ENCODE measurements around the gene C16orf74. TPM values are rescaled to one million over a fixed set of nuclear protein-coding genes. Genes with fewer than 3 reads are reported as not detected.
A peak's percentile ranks its signal among the peaks of the same experiment; 100 is the strongest.

The C16orf74 gene
- total RNA-seq, 1 donor from 2014 or later = 3.1 TPM

DNA sequence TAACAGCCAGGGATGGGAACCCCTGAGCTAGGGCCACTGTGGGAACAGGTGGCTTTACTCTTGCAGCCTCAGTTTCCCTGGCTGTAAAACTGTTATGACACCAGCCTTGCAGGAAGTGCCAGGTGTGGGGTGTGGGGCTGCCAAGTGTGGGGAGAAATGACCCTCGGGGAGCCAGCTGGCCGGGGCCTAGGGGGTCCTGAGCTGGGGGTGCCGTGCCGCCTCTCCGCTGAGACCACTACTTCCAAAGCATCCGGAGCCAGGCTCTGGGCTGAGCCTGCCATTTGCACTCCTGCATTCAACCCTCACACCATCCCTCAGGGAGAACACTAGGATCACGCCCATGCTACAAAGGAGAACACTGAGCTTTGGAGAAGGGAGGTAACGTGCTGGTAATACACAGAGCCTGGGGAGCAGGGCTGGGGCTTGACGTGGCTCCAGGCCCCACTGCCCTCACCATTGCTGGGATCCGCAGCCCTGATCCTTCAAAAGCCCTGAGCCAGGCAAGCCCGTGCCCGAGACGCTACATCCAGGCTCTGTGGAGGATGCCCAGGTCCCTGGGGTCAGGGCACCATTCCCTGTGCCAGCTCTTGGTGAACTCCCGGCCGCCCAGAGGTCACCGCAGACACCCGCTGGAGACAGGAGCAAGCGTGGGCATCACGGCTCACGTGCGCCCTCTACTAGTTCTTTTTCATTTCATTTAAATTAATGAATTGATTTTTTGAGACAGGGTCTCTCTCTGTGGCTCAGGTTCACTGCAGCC is 33.3 kb downstream of the C16orf74 start:
- peaks cover 24% of the 10 kb centered on the region for H3K4me1 Mint-ChIP-seq (ENCODE audit: unreplicated experiment)
- H3K4me3 Mint-ChIP-seq = no peak overlapping the region
- TF ChIP-seq CTCF (conservative IDR thresholded peaks at IDR 0.05) = peak; percentile 90
- peak; percentile 80 for DNase-seq (ENCODE audit: extremely low spot score, unreplicated experiment)
- peaks cover 19% of the 10 kb centered on the region for H3K27me3 Mint-ChIP-seq
- no peaks in the 10 kb centered on the region for H3K36me3 Mint-ChIP-seq
- H3K9me3 Mint-ChIP-seq = no peaks in the 10 kb centered on the region
- H3K27ac Mint-ChIP-seq = no peak overlapping the region

- no peak for DNase-seq (ENCODE audit: extremely low spot score, unreplicated experiment)
- no peaks in the 10 kb centered on the region for H3K36me3 Mint-ChIP-seq
- TF ChIP-seq CTCF (conservative IDR thresholded peaks at IDR 0.05) = no peak
- no peak overlapping the region for H3K27ac Mint-ChIP-seq
- H3K9me3 Mint-ChIP-seq = no peaks in the 10 kb centered on the region
- H3K4me3 Mint-ChIP-seq = no peak overlapping the region
- peaks cover 24% of the 10 kb centered on the region for H3K4me1 Mint-ChIP-seq (ENCODE audit: unreplicated experiment)
- H3K27me3 Mint-ChIP-seq = peaks cover 22% of the 10 kb centered on the region
Measured at GRCh38 chr16:85716680-85717038, 34.2 kb downstream of the C16orf74 start.

GRCh38 chr16:85716022-85716679 is 34.7 kb downstream of the C16orf74 start:
- peaks cover 24% of the 10 kb centered on the region for H3K4me1 Mint-ChIP-seq (ENCODE audit: unreplicated experiment)

DNA sequence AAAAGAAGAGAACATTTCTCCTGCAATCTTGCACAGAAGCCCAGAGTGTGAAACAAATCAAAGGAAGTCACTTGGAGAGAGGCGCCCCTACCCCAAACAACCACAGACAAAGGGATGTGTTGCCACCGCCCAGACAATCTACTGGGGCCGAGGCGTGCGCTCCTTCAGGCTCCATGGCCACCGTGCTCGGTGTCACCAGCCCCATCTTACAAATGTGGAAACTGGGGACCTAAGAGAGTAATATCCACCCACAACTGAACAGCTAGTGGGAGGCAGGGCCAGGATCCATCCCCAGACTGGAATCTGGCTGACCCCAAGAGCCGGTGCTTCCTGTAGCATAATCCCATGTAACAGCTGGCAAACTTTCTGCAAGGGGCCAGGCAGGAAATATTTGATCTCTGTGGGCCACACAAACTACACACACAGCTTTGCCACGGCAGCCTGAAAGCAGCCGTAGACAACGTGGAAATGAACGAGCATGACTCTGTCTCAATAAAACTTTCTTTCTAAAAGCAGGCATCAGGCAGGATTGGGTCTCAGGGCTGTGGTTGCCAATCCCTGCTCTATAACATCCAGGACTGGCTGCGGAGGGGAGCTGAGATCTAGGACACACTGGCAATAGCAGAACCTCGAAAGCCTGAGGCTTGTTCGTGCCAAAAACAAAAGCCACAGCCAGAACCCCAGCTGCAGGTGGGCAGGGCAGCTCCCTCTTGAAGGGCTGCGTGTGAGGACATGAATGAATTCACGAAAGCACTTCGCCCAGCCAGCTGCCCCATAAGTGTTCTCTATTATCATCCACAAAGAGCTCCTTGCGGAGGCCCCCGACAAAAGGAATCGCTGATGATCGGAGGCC is 35.5 kb downstream of the C16orf74 start:
- Mint-ChIP-seq H3K4me3 (peak overlapping the region; percentile 10), H3K27ac (no peak overlapping the region), H3K36me3 (no peaks in the 10 kb centered on the region), H3K9me3 (no peaks in the 10 kb centered on the region), H3K4me1 (ENCODE audit: unreplicated experiment) (peaks cover 30% of the 10 kb centered on the region), H3K27me3 (peaks cover 29% of the 10 kb centered on the region)
- no peak for DNase-seq (ENCODE audit: extremely low spot score, unreplicated experiment)
- no peak for TF ChIP-seq CTCF (conservative IDR thresholded peaks at IDR 0.05)

More at GRCh38 chr16:85716022-85716679, 34.7 kb downstream of the C16orf74 start:
- no peaks in the 10 kb centered on the region for H3K36me3 Mint-ChIP-seq
- H3K9me3 Mint-ChIP-seq = no peaks in the 10 kb centered on the region
- H3K27ac Mint-ChIP-seq = no peak overlapping the region
- peaks cover 22% of the 10 kb centered on the region for H3K27me3 Mint-ChIP-seq
- H3K4me3 Mint-ChIP-seq = no peak overlapping the region
- TF ChIP-seq CTCF (conservative IDR thresholded peaks at IDR 0.05) = no peak
- DNase-seq (ENCODE audit: extremely low spot score, unreplicated experiment) = no peak

DNA sequence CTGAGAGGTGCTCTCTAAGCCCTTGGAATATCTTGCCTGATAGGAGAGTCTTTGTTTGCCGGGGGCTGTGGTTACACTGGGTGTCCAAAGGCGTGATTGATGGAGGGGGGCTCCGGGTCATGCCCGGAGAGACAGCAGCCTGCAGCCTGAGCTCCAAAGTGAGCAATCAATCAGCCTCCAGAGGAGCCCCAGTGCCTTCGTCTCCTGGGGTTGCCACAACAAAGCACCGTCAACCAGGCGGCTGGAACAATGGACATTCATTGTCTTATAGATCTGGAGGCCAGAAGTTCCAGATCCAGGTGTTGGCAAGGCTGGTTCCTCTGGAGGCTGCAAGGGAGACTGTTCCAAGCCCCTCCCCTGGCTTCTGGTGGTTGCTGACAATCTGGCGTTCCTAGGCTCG is 38.1 kb downstream of the C16orf74 start:
- Mint-ChIP-seq H3K27me3 (peaks cover 36% of the 10 kb centered on the region), H3K9me3 (no peaks in the 10 kb centered on the region), H3K4me3 (no peak overlapping the region), H3K4me1 (ENCODE audit: unreplicated experiment) (peaks cover 35% of the 10 kb centered on the region), H3K27ac (no peak overlapping the region), H3K36me3 (no peaks in the 10 kb centered on the region)
- no peak for DNase-seq (ENCODE audit: extremely low spot score, unreplicated experiment)
- no peak for TF ChIP-seq CTCF (conservative IDR thresholded peaks at IDR 0.05)
